ENCODE measurements around the gene TBC1D20. TPM values are rescaled to one million over a fixed set of nuclear protein-coding genes. Genes with fewer than 3 reads are reported as not detected.

TBC1D20 gene
- polyA plus RNA-seq, 3 donors, result 32.2 to 37.1 (median 35.1) TPM

- no peak for DNase-seq
These were observed 40.6 kb downstream of the TBC1D20 start for GRCh38 chr20:421685-422250.

GRCh38 chr20:420721-421574, 41.4 kb downstream of the TBC1D20 start:
- DNase-seq, result no peak

GRCh38 chr20:420166-420620, 42.1 kb downstream of the TBC1D20 start:
- no peak for DNase-seq

- no peak for DNase-seq
These were observed 42.7 kb downstream of the TBC1D20 start for GRCh38 chr20:419556-420165.

- no peak for DNase-seq
These were observed 43.4 kb downstream of the TBC1D20 start for GRCh38 chr20:418858-419365.

GRCh38 chr20:417801-418342, 44.5 kb downstream of the TBC1D20 start:
- DNase-seq, result no peak

- DNase-seq, result no peak
These were observed 45.2 kb downstream of the TBC1D20 start for GRCh38 chr20:416950-417800.

- no peak for DNase-seq
These were observed 46.5 kb downstream of the TBC1D20 start for GRCh38 chr20:415820-416322.

GRCh38 chr20:414161-414560, 48.2 kb downstream of the TBC1D20 start:
- DNase-seq, result no peak

GRCh38 chr20:412081-412480, 50.3 kb downstream of the TBC1D20 start:
- DNase-seq, result no peak

GRCh38 chr20:409697-410559, 52.4 kb downstream of the TBC1D20 start:
- DNase-seq, result no peak

GRCh38 chr20:408843-409696, 53.3 kb downstream of the TBC1D20 start:
- no peak for DNase-seq

GRCh38 chr20:407953-408842, 54.1 kb downstream of the TBC1D20 start, which contains the start of gene RBCK1:
Gene RBCK1 (plus strand): TSS chr20:408299. CDS start chr20:408758, 459 bp downstream.
- DNase-seq, result peak; percentile 85

GRCh38 chr20:407133-407952, 55.0 kb downstream of the TBC1D20 start:
- peak; percentile 53 for DNase-seq

- no peak for DNase-seq
These were observed 55.9 kb downstream of the TBC1D20 start for GRCh38 chr20:406200-407132.

- DNase-seq, result no peak
These were observed 58.2 kb downstream of the TBC1D20 start for GRCh38 chr20:404088-404487.
